Parathyroid adenoma (tissue), 2 donors: ENCODE data around the gene FAM168B.

Experiments
- H2AFZ ChIP-seq: fragments of 300-600 bp; sonication (generic); one replicate; pipeline ENCODE4 v1.7.0; 2017; ENCODE audit warnings: antibody characterized with exemption, mild to moderate bottlenecking
- H3K27ac ChIP-seq: fragments of 300-600 bp; sonication (generic); one replicate; pipeline ENCODE4 v1.7.0; 2017
- H3K27me3 ChIP-seq: fragments of 300-600 bp; sonication (generic); one replicate; pipeline ENCODE4 v1.7.0; 2017; ENCODE audit warnings: low read length; ENCODE audit not compliant: control insufficient read depth, insufficient read depth
- H3K36me3 ChIP-seq: fragments of 300-600 bp; sonication (generic); one replicate; pipeline ENCODE4 v1.7.0; 2017; ENCODE audit warnings: low read length; ENCODE audit not compliant: control insufficient read depth, insufficient read depth
- H3K4me1 ChIP-seq: fragments of 300-600 bp; sonication (generic); one replicate; pipeline ENCODE4 v1.7.0; 2017; ENCODE audit warnings: control low read depth
- H3K4me2 ChIP-seq: fragments of 300-600 bp; sonication (generic); one replicate; pipeline ENCODE4 v1.7.0; 2017; ENCODE audit warnings: low read length
- H3K4me3 ChIP-seq: fragments of 300-600 bp; sonication (generic); one replicate; pipeline ENCODE4 v1.7.0; 2017; ENCODE audit warnings: low read depth, low read length
- H3K79me2 ChIP-seq: fragments of 300-600 bp; sonication (generic); one replicate; pipeline ENCODE4 v1.7.0; 2017; ENCODE audit warnings: control low read depth
- H3K9ac ChIP-seq: fragments of 300-600 bp; sonication (generic); one replicate; pipeline ENCODE4 v1.7.0; 2017; ENCODE audit warnings: mild to moderate bottlenecking
- H3K9me3 ChIP-seq: fragments of 300-600 bp; sonication (generic); one replicate; pipeline ENCODE4 v1.7.0; 2017; ENCODE audit warnings: low read length; ENCODE audit not compliant: control insufficient read depth
- TF ChIP-seq, protein P1 (sequence below): fragments of 300-600 bp; sonication (generic); IDR thresholded peaks from one replicate; pipeline ENCODE4 v1.7.0; 2017; ENCODE audit warnings: antibody characterized with exemption, mild to moderate bottlenecking
- donor health status: primary hyperparathyroidism.

The FAM168B gene

DNA sequence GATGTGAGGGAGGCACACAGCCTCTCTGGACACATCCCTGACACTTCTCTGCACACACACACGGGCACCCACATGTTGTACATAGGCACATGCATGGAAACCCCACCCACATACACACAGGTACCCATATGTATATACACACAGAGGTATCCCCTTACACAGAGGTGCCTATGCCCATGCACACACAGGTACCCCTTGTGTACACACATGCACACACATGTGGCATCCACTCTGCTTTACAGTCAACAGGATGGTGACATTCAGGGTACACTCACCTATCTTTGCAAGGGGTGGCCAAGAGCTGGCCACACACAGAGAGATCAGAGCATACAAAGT lies 59.5 kb downstream of the FAM168B start:
- TF ChIP-seq, protein P1, sequence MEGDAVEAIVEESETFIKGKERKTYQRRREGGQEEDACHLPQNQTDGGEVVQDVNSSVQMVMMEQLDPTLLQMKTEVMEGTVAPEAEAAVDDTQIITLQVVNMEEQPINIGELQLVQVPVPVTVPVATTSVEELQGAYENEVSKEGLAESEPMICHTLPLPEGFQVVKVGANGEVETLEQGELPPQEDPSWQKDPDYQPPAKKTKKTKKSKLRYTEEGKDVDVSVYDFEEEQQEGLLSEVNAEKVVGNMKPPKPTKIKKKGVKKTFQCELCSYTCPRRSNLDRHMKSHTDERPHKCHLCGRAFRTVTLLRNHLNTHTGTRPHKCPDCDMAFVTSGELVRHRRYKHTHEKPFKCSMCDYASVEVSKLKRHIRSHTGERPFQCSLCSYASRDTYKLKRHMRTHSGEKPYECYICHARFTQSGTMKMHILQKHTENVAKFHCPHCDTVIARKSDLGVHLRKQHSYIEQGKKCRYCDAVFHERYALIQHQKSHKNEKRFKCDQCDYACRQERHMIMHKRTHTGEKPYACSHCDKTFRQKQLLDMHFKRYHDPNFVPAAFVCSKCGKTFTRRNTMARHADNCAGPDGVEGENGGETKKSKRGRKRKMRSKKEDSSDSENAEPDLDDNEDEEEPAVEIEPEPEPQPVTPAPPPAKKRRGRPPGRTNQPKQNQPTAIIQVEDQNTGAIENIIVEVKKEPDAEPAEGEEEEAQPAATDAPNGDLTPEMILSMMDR: no peak
- Histone ChIP-seq H3K4me3 (no peak overlapping the region), H3K4me2 (no peak overlapping the region), H3K9me3 (no peaks in the 10 kb centered on the region), H2AFZ (no peak overlapping the region), H3K9ac (no peak overlapping the region), H3K27ac (no peak overlapping the region), H3K36me3 (no peaks in the 10 kb centered on the region), H3K79me2 (no peaks in the 10 kb centered on the region), H3K4me1 (no peaks in the 10 kb centered on the region), H3K27me3 (no peaks in the 10 kb centered on the region)

DNA sequence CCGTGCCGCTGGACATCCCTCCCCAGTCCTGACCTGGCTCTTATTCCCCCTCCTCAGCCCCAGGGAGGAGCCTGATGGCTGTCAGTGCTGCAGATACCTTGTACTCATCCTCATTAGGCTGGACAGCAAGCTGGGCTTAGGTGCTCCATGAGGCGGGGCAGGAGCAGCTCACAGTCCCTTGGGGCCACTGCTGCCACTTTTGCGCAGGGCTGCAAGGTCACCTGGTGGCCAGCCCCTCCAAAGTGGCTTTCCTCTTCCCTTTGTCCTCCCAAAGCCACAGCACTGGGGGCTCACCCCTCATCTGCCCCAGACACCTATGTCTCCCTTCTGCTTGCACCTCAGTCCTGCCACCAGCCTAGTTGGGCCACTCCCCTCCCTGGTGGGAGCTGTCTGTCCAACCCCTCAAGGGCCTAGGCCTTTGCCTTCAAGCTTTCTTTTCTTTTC lies 60.8 kb downstream of the FAM168B start:
- Histone ChIP-seq H3K9ac (no peak overlapping the region), H2AFZ (no peak overlapping the region), H3K4me1 (no peaks in the 10 kb centered on the region), H3K79me2 (no peaks in the 10 kb centered on the region), H3K27ac (no peak overlapping the region), H3K36me3 (no peaks in the 10 kb centered on the region), H3K9me3 (no peaks in the 10 kb centered on the region), H3K27me3 (no peaks in the 10 kb centered on the region), H3K4me3 (no peak overlapping the region), H3K4me2 (no peak overlapping the region)
- TF ChIP-seq, protein P1: no peak

DNA sequence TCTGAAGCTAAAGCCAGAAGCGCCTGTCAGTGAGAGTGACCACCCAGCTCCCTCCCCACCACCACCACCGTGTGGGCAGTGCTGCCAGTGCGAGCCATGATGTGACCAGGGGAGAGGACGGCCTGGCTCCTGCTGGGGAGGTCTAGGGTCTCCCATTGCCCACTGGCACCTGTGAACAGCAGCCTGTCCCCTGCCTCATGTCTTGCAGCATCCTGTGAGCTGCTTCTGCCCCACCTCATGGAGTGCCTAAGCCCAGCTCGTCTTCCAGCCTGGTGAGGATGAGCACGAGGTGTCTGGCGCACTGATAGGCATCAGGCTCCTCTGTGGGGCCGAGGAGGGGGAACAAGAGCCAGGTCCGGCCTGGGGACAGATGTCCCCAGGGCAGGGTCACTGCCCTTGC lies 61.4 kb downstream of the FAM168B start:
- no peaks in the 10 kb centered on the region for H3K79me2 ChIP-seq
- no peaks in the 10 kb centered on the region for H3K9me3 ChIP-seq
- TF ChIP-seq, protein P1: no peak
- H3K4me2 ChIP-seq: no peak overlapping the region
- no peaks in the 10 kb centered on the region for H3K36me3 ChIP-seq
- no peak overlapping the region for H2AFZ ChIP-seq
- no peak overlapping the region for H3K4me3 ChIP-seq
- no peaks in the 10 kb centered on the region for H3K27me3 ChIP-seq
- H3K4me1 ChIP-seq: no peaks in the 10 kb centered on the region
- no peak overlapping the region for H3K27ac ChIP-seq
- no peak overlapping the region for H3K9ac ChIP-seq

DNA sequence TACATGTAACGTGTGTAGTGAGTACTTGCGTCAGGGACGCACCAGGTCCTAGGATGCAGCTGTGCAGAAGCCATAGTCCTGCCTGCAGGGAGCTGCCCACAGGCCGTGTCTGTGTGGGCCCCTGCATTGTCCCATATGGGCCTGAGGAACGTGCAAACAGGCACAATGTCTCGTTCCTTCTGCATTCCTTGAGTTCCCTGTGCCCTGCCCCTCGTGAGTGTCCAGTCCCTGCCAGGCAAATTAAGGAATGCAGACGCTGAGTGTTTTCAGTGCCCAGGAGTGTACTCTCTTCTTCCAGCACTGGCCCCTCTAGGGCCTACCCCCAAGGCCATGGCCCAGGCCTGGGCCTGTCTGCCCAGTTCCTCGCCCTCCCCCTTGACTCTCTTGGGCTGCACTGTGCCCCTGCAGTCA lies 61.8 kb downstream of the FAM168B start:
- no peaks in the 10 kb centered on the region for H3K79me2 ChIP-seq
- TF ChIP-seq, protein P1: no peak
- no peak overlapping the region for H3K9ac ChIP-seq
- H3K9me3 ChIP-seq: no peaks in the 10 kb centered on the region
- no peak overlapping the region for H3K4me3 ChIP-seq
- no peak overlapping the region for H2AFZ ChIP-seq
- H3K27ac ChIP-seq: no peak overlapping the region
- no peaks in the 10 kb centered on the region for H3K36me3 ChIP-seq
- H3K27me3 ChIP-seq: no peaks in the 10 kb centered on the region
- no peaks in the 10 kb centered on the region for H3K4me1 ChIP-seq
- no peak overlapping the region for H3K4me2 ChIP-seq

DNA sequence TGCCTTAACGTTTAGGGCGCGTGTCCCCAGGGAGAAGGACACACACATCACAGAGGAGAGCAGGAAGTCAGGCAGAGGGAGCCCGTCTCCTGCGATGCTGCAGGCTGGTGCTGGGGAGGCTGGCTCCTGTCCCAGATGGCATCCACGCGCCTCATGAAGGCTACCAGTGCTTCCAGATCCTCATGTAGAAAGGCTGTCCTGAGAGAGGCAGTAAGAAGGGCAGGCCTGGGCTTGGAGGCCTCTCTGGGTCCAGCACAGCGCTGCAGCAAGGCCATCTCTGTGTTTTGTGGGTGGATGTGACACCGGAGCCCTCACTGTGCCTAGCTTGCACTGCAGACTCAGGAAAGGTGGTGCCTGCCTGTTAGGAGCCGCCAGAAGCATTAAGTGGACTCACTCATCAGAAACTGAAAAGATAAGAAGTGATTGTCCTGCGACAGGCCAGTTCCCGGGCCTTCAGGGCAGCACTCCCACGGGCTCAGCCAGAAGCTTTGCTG lies 62.7 kb downstream of the FAM168B start:
- Histone ChIP-seq H3K79me2 (no peaks in the 10 kb centered on the region), H3K27me3 (no peaks in the 10 kb centered on the region), H3K4me3 (no peak overlapping the region), H2AFZ (no peak overlapping the region), H3K27ac (no peak overlapping the region), H3K9me3 (no peaks in the 10 kb centered on the region), H3K4me2 (no peak overlapping the region), H3K9ac (no peak overlapping the region), H3K36me3 (no peaks in the 10 kb centered on the region), H3K4me1 (no peaks in the 10 kb centered on the region)
- TF ChIP-seq, protein P1: no peak
